Measurements from ENCODE around the gene EPHA3.

DNA sequence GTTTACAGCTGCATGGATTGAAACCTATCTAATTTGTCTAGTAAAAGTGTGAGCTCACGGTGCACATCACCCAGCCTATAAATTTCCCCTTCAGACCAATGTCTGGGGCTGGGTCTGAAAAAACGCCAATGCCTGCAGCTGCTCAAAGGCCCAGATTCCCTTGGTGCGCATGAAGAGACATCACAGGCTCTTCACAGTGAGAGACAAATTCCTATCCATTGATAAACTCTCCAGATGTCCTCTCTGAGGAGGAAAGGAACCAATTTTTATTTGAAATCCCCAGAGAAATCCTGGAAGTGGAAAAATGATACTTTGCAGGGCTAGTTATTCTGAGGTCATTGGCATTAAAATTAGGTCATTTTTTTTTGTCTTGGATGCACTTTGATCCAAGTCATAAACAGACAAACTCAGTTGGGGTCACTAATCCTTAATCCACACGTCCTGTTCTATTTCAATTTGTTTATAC lies 360.5 kb downstream of the EPHA3 start:
- TF ChIP-seq, protein P1, sequence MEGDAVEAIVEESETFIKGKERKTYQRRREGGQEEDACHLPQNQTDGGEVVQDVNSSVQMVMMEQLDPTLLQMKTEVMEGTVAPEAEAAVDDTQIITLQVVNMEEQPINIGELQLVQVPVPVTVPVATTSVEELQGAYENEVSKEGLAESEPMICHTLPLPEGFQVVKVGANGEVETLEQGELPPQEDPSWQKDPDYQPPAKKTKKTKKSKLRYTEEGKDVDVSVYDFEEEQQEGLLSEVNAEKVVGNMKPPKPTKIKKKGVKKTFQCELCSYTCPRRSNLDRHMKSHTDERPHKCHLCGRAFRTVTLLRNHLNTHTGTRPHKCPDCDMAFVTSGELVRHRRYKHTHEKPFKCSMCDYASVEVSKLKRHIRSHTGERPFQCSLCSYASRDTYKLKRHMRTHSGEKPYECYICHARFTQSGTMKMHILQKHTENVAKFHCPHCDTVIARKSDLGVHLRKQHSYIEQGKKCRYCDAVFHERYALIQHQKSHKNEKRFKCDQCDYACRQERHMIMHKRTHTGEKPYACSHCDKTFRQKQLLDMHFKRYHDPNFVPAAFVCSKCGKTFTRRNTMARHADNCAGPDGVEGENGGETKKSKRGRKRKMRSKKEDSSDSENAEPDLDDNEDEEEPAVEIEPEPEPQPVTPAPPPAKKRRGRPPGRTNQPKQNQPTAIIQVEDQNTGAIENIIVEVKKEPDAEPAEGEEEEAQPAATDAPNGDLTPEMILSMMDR (IDR thresholded peaks at IDR 0.05), result no peak
- TF ChIP-seq POLR2AphosphoS5 (IDR thresholded peaks at IDR 0.05), result peak in 1 of 4 donors; percentile 13
